ENCODE results near the gene ITM2B. TPM values are rescaled to one million over a fixed set of nuclear protein-coding genes. Genes with fewer than 3 reads are reported as not detected.

The ITM2B gene
- polyA plus RNA-seq, 1 donor from 2014 or later = 538 TPM

Other genes with a start within 250 kb of the ITM2B start
- 17.4 TPM for gene SUCLA2, start 231.9 kb upstream of the ITM2B start, polyA plus RNA-seq
- 9.2 TPM for gene NUDT15, start 195.5 kb upstream of the ITM2B start, polyA plus RNA-seq
- gene MED4, start 138.1 kb upstream of the ITM2B start, polyA plus RNA-seq = 76.6 TPM
- gene RB1, start 70.5 kb downstream of the ITM2B start, polyA plus RNA-seq = 43.7 TPM
- 2.4 TPM for gene LPAR6, start 179.9 kb downstream of the ITM2B start, polyA plus RNA-seq